IPS-NIHi7 (cell line): Measurements from ENCODE around the gene ADK.
"Not testable (repeated sequence)": the region's sequence is repeated elsewhere in the genome, so short reads cannot be mapped to it uniquely, and the experiment has no call there.

ENCODE experiments used
- DNase-seq: peaks from one replicate; pipeline ENCODE4 v3.0.0; 2012; ENCODE audit warnings: mixed read lengths; ENCODE audit errors: extremely low spot score

Gene ADK

DNA sequence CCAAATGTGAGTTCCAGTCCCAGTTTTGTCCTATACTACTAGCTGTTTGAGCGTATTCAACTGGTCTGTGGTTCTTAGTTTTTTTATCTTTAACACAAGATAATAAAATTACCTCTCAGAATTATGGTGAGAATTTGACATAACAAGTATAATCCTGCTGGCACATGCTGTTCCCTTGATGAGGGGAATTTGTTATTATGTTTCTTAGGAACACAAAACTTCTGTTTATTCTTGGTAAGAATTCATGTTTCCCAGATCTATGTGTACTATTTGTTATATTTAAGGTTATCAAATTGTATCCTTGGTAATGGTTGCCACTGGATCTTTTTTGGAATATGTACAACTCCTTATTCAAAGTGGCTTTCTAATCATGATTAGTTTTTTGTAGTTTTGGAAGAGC is 335.6 kb downstream of the ADK start:
- no peak for DNase-seq

DNA sequence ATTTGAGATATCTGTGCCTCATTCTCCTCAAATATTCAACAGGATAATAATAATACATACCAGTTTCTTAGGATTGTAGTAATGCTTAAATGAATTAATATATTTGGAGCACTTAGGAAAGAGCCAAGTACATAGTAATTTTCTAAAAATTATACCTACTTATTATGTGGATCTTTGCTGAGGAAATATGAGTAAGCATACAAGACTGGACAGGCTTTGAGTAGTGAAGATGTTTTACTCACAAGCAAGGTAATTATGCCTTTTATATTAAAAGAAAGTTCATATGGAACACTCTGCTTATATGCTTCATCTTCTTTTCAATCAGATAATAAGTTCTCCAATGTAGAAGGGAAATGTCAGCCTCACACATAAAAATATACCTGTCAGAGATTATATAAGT is 337.9 kb downstream of the ADK start:
- no peak for DNase-seq

DNA sequence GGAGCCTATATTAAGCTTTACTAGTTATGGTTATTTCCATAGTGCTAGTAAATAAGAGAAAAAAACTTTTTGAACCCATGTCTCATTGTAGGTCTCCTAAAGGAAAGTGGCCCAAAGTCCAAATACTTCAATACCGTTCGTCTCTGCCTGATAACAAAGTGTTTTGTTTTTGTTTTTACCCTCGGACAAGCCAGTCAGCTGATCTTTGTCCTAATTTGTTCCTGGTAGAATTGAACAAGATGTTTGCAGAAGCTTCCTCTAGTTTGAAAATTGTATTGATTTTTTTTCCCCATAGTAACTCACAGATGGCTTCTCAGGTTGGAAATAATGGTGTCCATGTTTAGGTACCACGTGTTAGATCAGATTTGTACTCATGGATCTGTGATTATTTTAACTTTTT is 339.5 kb downstream of the ADK start:
- DNase-seq = no peak

DNA sequence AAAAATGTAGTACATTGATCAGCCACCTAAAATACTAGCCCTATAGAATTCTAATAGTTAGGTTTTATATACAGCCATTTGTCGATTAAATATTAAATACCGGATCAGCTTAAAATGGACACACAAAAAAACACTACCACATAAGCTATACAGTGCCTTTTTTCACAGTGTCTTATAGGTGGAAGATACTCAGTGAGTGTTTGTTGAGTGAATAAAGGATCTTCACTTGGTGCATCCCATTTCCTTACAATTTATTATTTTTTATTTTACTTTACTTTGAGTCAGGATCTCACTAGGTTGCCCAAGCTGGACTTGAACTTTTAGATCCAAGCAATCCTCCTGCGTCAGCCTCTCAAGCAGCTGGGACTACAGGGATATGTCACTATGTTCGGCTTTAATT is 340.0 kb downstream of the ADK start:
- no peak for DNase-seq

DNA sequence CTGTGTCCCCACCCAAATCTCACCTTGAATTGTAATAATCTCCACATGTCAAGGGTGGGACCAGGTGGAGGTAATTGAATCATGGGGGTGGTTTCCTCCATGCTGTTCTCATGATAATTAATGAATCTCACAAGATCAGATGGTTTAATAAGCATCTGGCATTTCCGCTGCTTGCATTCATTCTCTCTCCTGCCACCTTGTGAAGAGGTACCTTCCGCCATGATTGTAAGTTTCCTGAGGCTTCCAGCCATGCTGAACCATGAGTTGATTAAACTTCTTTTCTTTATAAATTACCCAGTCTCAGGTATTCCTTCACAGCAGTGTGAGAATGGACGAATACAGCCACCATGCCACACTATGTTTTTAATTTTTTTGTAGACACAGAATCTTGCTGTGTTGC is 345.3 kb downstream of the ADK start:
- not testable (repeated sequence) for DNase-seq

DNA sequence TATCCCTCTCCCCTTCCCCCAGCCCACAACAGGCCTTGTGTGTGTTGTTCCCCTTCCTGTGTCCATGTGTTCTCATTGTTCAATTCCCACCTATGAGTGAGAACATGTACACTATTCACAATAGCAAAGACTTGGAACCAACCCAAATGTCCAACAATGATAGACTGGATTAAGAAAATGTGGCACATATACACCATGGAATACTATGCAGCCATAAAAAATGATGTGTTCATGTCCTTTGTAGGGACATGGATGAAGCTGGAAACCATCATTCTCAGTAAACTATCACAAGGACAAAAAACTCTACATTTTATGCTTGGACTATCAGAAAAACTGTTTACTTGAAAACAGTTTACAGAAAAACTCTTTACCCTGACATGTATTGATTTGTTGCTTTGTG is 347.6 kb downstream of the ADK start:
- DNase-seq = not testable (repeated sequence)

DNA sequence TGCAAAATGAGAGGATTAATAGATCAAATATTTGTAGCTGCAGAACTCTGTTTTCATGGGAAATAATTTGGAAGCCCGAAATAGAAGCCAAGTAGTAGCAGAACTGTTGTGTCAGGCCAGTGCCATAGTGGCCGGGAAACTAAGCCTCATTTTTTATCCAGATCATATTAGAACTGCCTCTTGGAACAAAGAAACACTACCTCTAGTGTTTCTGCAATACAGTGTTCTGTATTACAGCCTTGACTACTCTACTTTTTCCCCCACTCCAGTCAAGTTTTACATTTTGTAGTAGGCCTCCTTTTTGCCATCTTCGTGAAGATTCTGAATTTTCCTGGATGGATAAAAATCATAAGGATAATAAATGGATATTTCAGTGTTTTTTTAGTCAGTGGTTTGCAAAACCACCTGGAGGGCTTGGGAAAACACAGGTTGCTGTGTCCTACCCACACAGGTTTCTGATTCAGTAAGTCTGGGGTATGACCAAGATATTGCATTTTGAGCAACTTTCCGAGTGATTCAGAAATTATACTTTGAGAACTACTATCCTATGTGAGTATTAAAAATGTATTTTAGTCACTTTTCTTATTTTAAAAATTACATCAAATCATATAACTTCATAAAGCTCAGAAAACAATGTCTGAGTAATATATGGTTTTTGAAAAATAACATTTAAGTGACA is 349.1 kb downstream of the ADK start:
- no peak for DNase-seq

DNA sequence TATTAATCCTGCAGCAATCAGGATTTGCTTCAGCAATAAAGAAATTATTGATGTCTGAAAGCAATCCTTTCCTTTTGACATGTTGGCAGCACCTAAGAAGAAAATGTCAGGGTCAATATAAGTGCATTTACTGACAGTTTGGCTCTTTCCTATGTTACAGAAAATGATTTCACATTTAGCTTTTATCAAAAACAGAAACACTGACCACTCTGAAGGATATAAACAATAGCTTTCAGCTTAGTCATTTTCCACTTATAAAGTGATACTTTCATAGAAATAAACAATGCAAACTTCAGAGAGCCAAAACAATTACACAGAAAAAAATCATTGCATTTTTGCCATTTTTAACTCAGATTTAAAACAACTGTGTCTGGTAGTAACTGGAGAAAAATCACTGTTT is 349.8 kb downstream of the ADK start:
- no peak for DNase-seq

DNA sequence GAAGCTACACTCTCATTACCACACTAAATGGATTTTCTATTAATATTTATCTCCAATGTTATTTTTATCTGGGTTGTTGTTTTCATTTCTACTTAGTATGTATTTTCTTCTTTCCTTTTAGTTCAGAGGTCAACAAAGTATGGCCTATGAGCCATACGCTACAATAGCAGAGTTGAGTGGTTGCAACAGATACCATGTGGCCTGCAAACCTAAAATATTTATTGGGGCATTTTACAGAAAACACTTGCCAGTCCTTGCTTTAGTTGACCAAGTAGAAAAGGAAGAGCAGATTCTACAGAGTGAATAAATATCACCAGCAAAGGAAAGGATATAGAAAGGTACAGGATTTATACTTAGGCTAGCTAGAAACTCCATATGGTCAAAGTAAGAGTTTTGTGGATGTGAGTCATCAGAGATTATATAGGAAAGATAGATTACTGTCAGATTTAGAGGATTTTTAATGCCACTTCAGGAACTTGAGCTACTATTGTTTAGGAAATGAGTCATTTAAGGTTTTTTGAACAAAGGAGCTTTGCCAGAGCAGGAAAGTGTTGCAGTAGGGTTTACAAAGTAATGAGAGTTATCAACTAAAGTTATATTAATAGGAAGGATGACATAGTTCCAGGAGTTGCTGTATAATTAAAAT is 352.1 kb downstream of the ADK start:
- DNase-seq = no peak

DNA sequence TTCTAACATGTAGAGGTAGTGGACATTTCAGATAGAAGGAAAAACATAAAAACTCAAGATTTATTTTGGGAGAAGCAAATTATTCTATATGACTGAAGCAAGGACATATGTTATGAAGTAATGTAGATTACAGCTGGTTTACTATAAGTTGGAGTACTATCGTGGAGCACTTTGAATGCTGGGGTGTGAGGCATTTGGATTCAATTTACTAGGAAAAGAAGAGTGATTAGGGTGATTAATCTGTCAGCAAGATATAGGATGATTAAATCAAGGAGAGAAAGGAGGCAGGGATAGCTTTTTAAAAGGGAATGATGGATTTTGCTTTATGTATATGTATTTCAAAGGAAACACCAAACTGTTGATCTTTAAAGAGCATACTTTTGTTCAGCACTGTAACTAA is 356.9 kb downstream of the ADK start:
- DNase-seq = no peak

DNA sequence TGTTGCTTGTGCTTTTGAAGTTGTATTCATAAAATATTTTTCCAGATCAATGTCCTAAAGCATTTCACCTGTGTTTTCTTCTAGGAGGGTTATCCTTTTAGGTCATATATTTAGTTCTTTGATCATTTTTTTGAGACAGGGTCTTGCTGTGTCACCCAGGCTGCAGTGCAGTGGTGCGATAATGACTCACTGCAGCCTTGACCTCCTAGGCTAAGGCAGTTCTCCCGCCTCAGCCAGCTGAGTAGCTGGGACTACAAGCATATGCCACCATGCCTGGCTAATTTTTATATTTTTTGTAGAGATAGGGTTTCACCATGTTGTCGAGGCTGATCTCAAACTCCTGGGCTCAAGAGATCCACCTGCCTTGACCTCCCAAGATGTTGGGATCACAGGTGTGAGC is 359.6 kb downstream of the ADK start:
- DNase-seq = no peak

DNA sequence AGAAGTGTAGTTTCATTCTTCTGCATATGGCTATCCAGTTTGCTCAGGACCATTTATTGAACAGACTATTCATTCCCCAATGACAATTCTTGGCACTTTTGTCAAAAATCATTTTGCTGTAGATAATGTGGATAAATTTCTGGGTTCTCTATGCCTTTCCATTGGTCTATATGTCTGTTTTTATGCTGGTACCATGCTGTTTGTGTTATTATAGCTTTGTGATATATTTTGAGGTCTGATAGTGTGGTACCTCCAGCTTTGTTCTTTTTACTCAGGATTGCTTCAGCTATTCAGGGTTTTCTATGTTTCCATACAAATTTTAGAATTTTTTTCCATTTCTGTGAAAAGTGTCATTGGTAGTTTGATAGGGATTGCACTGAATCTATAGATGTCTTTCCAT is 360.0 kb downstream of the ADK start:
- DNase-seq = no peak

DNA sequence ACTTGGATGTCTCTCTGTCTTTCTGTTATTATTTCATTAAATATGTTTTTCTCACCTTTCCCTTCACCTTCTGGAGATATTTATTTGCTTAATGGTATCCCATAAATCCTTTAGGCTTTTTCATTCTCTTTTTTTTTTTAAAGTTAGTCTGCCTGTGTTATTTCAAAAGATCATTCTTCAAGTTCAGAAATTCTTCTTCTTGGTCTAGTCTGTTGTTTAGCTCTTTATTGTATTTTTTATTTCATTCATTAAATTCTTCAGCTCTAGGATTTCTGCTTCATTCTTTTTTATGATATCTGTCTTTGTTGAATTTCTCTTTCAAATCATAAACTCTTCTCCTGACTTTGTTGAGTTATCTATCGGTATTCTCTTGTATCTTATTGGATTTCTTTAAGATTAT is 363.3 kb downstream of the ADK start:
- DNase-seq = no peak

DNA sequence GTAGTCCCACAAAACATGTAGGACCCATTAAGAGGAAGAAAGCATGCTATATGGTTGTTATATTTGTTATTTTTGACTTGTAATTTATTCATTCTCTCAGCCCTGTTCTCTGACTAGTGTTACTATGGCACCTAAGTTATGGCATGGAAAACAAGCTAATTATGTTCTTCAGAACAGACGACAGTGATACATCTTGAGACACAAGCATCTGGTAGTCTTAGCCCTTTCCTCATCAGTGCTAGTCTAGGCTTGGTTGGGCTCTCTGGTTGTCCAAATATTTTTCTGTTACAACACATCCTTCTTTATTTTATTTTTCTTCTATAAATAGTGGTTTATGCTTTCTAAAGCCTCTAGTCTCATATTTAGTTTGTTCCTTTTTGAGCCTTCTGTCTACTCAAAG is 367.0 kb downstream of the ADK start:
- no peak for DNase-seq

DNA sequence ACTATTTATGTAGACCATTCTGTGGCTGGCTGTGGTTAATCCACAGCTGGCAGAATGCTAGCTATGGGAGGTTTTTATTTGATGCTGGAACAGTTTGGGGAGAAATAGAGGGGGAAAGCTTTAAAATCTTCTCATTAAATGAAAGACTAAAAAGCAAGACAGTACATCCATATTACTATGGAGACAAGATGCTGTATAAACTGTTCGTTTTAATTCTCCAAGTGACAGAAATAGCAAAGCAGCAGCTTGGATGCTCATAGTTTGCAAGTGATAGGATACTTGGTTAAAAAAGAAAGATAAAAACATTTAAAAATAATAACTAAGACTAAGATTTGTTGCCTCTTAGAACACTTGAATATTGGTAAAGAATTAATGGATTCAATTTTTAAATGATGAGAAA is 370.5 kb downstream of the ADK start:
- DNase-seq = no peak

DNA sequence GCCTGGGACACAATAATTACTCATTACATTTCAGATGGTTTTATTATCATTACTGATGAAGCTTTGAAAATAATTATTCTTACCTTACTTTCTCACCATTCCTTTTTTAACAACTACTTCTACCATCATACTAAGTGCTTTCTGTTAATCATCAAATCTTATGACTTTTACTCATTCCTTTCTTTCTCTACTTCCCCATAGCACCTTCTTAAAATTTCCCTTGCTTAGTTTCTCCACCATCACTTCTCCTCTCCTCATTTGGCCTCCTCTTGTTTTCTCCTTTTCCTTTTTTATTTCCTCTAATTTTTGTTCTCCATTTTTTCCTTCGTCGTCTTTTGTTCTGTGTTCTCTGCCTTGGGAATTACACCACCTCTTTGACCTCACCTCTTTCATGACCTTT is 372.2 kb downstream of the ADK start:
- DNase-seq = no peak

DNA sequence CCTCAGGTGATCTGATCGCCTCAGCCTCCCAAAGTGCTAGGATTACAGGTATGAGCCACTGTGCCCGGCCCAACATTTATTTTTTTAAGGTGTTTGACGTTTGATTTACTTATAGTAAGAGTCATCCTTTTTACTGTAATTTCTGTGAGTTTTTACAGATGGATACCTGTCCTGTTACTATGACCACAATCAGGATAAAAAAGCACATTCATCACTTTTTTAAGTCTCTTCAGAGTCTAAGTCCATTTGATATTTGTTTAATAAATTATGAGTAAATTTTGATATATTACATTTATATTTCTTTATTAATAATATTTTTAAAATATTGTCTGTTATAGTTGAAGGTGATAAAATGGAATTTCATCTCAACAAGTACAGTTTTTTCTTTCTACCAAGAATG is 374.9 kb downstream of the ADK start:
- DNase-seq = no peak

DNA sequence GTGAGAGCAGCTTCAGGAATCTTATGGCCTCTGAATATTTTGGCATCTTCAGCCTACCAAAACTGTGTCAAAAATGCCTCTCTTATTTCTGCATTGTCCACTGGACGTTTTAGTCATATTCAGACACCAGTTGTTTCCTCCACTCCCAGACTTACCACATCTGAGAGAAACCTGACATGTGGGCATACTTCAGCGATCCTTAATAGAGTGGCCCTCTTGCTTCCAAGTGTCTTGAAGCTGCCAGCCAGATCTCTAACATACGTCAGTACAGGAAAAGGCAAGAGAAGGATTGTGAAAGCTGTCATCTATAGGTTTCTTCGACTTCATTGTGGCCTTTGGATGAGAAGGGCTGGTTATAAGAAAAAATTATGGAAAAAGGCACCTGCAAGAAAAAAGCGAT is 376.6 kb downstream of the ADK start:
- DNase-seq = not testable (repeated sequence)

DNA sequence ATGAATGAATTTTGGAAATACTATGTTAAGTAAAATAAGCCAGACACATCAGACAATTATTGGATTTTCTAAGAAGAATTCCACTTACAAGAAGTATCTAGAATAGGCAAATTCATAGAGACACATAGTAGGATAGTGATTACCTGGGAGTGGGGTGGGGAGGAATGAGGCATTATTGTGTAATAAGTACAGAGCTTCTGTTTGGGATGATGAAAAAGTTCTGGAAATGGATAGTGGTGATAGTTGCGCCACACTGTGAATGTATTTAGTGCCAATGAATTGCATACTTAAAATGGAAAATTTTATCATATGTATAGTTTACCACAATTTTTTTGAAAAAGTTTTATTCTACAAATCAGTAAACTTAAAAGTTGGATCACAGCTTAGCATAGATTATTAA is 378.2 kb downstream of the ADK start:
- no peak for DNase-seq

DNA sequence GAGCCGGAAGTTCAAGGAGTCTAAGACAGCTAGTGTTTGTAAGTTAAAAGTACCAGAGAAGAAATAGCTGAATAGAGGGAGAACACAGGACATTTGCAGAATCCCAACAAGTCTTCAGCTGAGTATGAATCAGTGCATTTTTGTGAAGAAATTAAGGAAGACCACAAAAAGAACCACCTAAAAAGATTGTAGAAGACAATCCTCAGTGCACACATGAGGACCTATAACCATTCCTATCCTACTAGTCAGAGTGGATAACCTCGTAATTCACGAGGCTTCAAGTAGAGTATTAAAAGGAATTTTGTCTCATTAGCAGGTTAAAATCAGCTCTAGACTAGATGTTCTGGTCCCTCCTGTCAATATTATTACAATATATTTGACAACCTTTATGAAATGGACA is 380.0 kb downstream of the ADK start:
- DNase-seq = no peak

DNA sequence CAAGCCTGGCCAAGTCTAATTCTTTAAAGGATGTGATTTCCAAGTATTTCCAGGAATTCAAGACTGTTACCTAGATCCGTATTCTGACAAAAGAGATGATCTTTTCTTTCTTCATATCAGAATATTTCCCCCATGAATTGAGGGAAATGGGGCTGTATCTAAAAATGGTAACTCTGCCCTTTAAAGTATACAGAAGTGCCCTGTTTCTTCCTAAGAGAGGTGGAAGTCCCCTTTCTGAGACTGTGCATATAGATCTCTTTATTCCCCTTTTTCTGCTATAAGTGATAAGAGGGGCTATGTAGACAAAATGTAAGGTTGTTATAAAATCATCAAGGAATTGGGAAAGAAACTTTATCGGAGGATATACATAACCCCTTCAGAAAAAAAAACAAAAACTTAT is 388.3 kb downstream of the ADK start:
- DNase-seq = no peak

DNA sequence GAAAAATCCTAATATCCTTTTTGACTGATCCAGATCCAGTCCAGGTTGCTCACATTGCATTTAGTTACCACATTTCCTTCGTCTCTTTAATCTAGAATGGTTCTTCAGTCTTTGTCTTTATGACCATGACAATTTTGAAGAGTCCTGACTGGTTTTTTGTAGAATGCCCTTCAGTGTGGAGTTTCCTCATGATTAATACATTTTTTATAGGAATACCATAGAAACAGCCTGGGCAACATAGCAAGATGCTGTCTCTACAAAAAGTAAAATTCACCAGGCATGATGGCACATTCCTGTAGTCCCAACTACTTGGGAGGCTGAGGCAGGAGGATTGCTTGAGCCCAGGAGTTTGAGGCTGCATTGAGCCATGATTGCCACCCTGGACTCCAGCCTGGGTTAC is 390.4 kb downstream of the ADK start:
- no peak for DNase-seq

DNA sequence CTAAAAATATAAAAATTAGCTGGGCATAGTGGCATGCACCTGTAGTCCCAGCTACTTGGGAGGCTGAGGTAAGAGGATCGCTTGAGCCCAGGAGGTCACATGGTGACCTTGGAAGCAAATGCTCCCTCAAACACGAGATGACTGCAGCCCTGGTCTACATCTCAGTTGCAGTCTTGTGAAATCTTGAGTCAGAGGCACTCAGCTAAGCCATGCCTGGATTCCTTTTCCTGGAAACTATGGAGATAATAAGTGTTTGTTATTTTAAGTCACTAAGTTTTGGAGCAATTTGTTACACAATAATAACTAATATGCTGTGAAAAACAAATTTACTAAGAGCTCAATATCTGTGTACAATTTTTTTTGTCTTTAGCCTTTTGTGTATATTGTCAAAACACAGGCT is 391.1 kb downstream of the ADK start:
- DNase-seq = no peak

DNA sequence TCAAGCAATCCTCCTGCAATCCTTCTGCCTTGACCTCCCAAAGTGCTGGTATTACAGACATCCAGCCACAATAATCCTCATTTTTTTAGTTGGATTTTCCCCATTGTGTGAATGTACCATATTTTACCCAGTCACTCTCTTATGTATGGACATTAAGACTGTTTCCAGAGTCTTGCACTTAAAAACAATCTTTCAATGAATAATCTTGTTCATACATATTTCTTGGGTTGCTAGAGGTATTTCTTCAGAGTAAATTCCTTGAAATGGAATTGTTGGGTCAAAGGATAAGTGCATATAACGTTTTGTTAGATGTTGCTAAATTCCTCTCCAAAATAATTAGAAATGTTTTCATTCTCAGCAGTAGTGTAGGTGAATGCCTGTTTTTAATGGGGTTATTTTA is 392.3 kb downstream of the ADK start:
- no peak for DNase-seq
